ENCODE results near the gene PYGM. TPM values are rescaled to one million over a fixed set of nuclear protein-coding genes. Genes with fewer than 3 reads are reported as not detected.

PYGM gene
- total RNA-seq, 1 experiment from 2014 or later, result 3.6 TPM

GRCh38 chr11:64767344-64768299 lies 7.8 kb upstream of the PYGM start:
- no peak overlapping the region for H3K14ac ChIP-seq (ENCODE audit: insufficient read depth, low read length)
- H3K36me3 Mint-ChIP-seq (ENCODE audit: insufficient read depth in 1 of 3, low read depth in 3 of 3), result peaks cover 70 to 90% (median 88%) of the 10 kb centered on the region in 3 experiments; a peak in 6 of 7 replicates
- H3K23ac ChIP-seq (ENCODE audit: insufficient read length, low read depth, low read length), result no peak overlapping the region
- TF ChIP-seq, protein P1, sequence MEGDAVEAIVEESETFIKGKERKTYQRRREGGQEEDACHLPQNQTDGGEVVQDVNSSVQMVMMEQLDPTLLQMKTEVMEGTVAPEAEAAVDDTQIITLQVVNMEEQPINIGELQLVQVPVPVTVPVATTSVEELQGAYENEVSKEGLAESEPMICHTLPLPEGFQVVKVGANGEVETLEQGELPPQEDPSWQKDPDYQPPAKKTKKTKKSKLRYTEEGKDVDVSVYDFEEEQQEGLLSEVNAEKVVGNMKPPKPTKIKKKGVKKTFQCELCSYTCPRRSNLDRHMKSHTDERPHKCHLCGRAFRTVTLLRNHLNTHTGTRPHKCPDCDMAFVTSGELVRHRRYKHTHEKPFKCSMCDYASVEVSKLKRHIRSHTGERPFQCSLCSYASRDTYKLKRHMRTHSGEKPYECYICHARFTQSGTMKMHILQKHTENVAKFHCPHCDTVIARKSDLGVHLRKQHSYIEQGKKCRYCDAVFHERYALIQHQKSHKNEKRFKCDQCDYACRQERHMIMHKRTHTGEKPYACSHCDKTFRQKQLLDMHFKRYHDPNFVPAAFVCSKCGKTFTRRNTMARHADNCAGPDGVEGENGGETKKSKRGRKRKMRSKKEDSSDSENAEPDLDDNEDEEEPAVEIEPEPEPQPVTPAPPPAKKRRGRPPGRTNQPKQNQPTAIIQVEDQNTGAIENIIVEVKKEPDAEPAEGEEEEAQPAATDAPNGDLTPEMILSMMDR (conservative IDR thresholded peaks at IDR 0.05), result peak; percentile 85
- H2AFZ ChIP-seq (ENCODE audit: low read length), result no peak overlapping the region
- no peak overlapping the region for H4K5ac ChIP-seq (ENCODE audit: insufficient read length, low read depth, low read length)
- H3K27me3 Mint-ChIP-seq (ENCODE audit: low read depth), result no peaks in the 10 kb centered on the region
- H3K4me1 ChIP-seq (ENCODE audit: insufficient read depth, low read length), result no peaks in the 10 kb centered on the region; the same call in 1 of the 2 replicates
- H3K18ac ChIP-seq (ENCODE audit: insufficient read length, low read depth, low read length), result no peak overlapping the region
- H3K56ac ChIP-seq (ENCODE audit: insufficient read length, low read depth, low read length), result no peak overlapping the region
- peak overlapping the region; percentile 73 to 86 (median 81); a peak in 5 of 7 replicates for H3K27ac Mint-ChIP-seq
- no peak overlapping the region for H2BK12ac ChIP-seq (ENCODE audit: insufficient read length, low read depth, low read length)
- H2BK15ac ChIP-seq (ENCODE audit: low read depth, low read length), result no peak overlapping the region
- no peak overlapping the region for H2BK120ac ChIP-seq (ENCODE audit: low read depth, low read length, poor library complexity, severe bottlenecking)
- no peaks in the 10 kb centered on the region for H3K9me3 ChIP-seq (ENCODE audit: control insufficient read depth, low read depth, low read length)
- no peak overlapping the region for H4K91ac ChIP-seq (ENCODE audit: insufficient read length, low read depth, low read length)
- H3K4me3 Mint-ChIP-seq, result peak overlapping the region in 1 of 2 experiments; percentile 49; a peak in 2 of 5 replicates
- H3K4ac ChIP-seq (ENCODE audit: low read depth, low read length), result no peak overlapping the region
- no peak overlapping the region for H4K8ac ChIP-seq (replicated peaks; ENCODE audit: insufficient read length, low read depth, low read length)
- H3K79me1 ChIP-seq (ENCODE audit: insufficient read depth, low read depth, low read length, poor library complexity, severe bottlenecking), result peaks cover 4% of the 10 kb centered on the region
- H4K20me1 ChIP-seq (ENCODE audit: control insufficient read depth, insufficient read depth, insufficient read length), result peaks cover 3% of the 10 kb centered on the region
- H3K23me2 ChIP-seq (ENCODE audit: insufficient read length, low read depth, low read length, poor library complexity, severe bottlenecking), result no peaks in the 10 kb centered on the region
- WGBS (ENCODE audit: extremely low coverage, insufficient read length, low lambda C conversion rate), result no CpG with 5 or more reads among the region's 19 CpGs
- H3K4me1 Mint-ChIP-seq, result peaks cover 45 to 56% of the 10 kb centered on the region in 2 experiments
- H3K27ac ChIP-seq (ENCODE audit: insufficient read length, low read depth, low read length), result no peak overlapping the region
- no peak overlapping the region for H2BK5ac ChIP-seq (ENCODE audit: insufficient read length, low read length)
- no peak overlapping the region for H3K9ac ChIP-seq (ENCODE audit: extremely low read depth, insufficient read length, low read length)
- no peaks in the 10 kb centered on the region for H3K27me3 ChIP-seq (ENCODE audit: insufficient read depth, low read length)
- H3K79me2 ChIP-seq (ENCODE audit: insufficient read depth, low read length), result no peaks in the 10 kb centered on the region
- H3K4me2 ChIP-seq (ENCODE audit: insufficient read depth, insufficient read length, low read length), result no peak overlapping the region
- no peak overlapping the region for H2BK20ac ChIP-seq (ENCODE audit: low read depth, low read length, poor library complexity, severe bottlenecking)
- no peaks in the 10 kb centered on the region for H3K9me3 Mint-ChIP-seq
- no peak overlapping the region for H3T11ph ChIP-seq (ENCODE audit: low read length)
- no peak overlapping the region for H2AK5ac ChIP-seq (ENCODE audit: insufficient read length, low read length)
- DNase-seq, result peak; percentile 90

Data from H9 (cell line).